Adrenal gland (tissue), 12 donors: Measurements from ENCODE around the gene LHPP. TPM values are rescaled to one million over a fixed set of nuclear protein-coding genes. Genes with fewer than 3 reads are reported as not detected.

ENCODE experiments used
- DNase-seq, 7 donors: peaks; one replicate each; pipeline ENCODE4 v3.0.0-alpha.2; 2019 to 2020
- H3K27ac ChIP-seq, 5 donors: fragments of 200-600 bp; sonication (generic) in 4 of 5; 1 replicate in 3 of 5; 2 replicates in 2 of 5; pipeline versions ENCODE4 v1.5.1 to v1.8.0; 2016 to 2020; ENCODE audit warnings: mild to moderate bottlenecking in 1 of 5
- H3K27me3 ChIP-seq: fragments of 200-600 bp; 2 replicates; pipeline ENCODE4 v1.8.0; 2021
- H3K36me3 ChIP-seq, 2 donors: fragments of 200-600 bp; replicated peaks in 1 of 2; 1 replicate in 1 of 2; 2 replicates in 1 of 2; pipeline versions ENCODE4 v1.5.1 to v1.8.0; 2018 to 2022
- H3K4me1 ChIP-seq, 2 donors: fragments of 200-600 bp; replicated peaks in 1 of 2; 1 replicate in 1 of 2; 2 replicates in 1 of 2; pipeline versions ENCODE4 v1.5.1 to v1.8.0; 2018 to 2021
- H3K4me3 ChIP-seq, 4 donors: fragments of 200-600 bp; sonication (generic) in 3 of 4; one replicate each; pipeline ENCODE4 v1.5.1; 2016 to 2018
- H3K9me3 ChIP-seq, 3 donors: fragments of 200-600 bp; sonication (generic) in 1 of 3; replicated peaks in 1 of 3; 1 replicate in 2 of 3; 2 replicates in 1 of 3; pipeline versions ENCODE4 v1.5.1 to v1.8.0; 2016 to 2021
- POLR2A ChIP-seq, 2 donors: fragments of 450-650 bp; IDR thresholded peaks; one replicate each; pipeline ENCODE4 v1.6.1; 2017; ENCODE audit warnings: antibody characterized with exemption in 2 of 2, mild to moderate bottlenecking in 2 of 2, moderate library complexity in 1 of 2
- WGBS, 4 donors: extraction: QIAGEN DNeasy Blood & Tissue Kit in 2 of 4; methylation state at CpG; one replicate each; pipeline versions ENCODE4 v1.1.5 to v1.1.7; 2013 to 2017; 5-methylcytosine and 5-hydroxymethylcytosine counted together
- intact Hi-C, 2 donors: fragments of 100-400 bp; cut with DNase I; formaldehyde crosslinking; loops; one replicate each; pipeline versions ENCODE4 v1.14.1 to v1.15.0; 2022 to 2023
- polyA plus RNA-seq, 3 donors: library from polyadenylated mRNA; stranded (reverse); fragments of 200-250 nt in 2 of 3; fragments of 350-450 nt in 1 of 3; fragmentation: Illumina TruSeq in 1 of 3; extraction: RNeasy Lipid Tissue Mini Kit (QIAGEN cat#74804) in 1 of 3; gene quantifications; one replicate each; pipeline ENCODE4 v1.2.3, GENCODE V29; 2013 to 2014
- total RNA-seq, 9 donors: library from RNA; depleted of rRNA in 4 of 9; stranded (reverse); fragments of >200 nt in 4 of 9; fragments of 120-200 nt in 1 of 9; fragmentation: NEBNext Ultra II Directional in 1 of 9; extraction: Animal tissue kit (Norgen Biotek cat#: 25700) in 1 of 9; gene quantifications; one replicate each; pipeline versions ENCODE4 v1.1.0 to v1.2.4, GENCODE V29; 2013 to 2023
- TF ChIP-seq, protein P1 (sequence below), 6 experiments: fragments of 450-650 bp in 4 of 6; fragments of 200-600 bp in 2 of 6; sonication (generic) in 1 of 6; IDR thresholded peaks; 1 replicate in 5 of 6; 2 replicates in 1 of 6; pipeline versions ENCODE4 v1.5.1 to v1.8.0; 2016 to 2021; ENCODE audit warnings: antibody characterized with exemption in 6 of 6, mild to moderate bottlenecking in 2 of 6, moderate library complexity in 1 of 6
- donor health status: healthy with polysubstance abuse.
- donor health status: Bipolar disorder and iron deficiency.
- donor health status: DM: yes; HTN: yes; CAD: no.
- donor health status: DM: no; HTN: no; CAD: no.
- donor health status: DM: no; HTN: no; CAD: no.
- donor health status: DM: yes; HTN: yes; CAD: no.

The LHPP gene
- total and polyA plus RNA-seq, 12 donors: 10.5 to 70.1 (median 43.4) TPM

DNA sequence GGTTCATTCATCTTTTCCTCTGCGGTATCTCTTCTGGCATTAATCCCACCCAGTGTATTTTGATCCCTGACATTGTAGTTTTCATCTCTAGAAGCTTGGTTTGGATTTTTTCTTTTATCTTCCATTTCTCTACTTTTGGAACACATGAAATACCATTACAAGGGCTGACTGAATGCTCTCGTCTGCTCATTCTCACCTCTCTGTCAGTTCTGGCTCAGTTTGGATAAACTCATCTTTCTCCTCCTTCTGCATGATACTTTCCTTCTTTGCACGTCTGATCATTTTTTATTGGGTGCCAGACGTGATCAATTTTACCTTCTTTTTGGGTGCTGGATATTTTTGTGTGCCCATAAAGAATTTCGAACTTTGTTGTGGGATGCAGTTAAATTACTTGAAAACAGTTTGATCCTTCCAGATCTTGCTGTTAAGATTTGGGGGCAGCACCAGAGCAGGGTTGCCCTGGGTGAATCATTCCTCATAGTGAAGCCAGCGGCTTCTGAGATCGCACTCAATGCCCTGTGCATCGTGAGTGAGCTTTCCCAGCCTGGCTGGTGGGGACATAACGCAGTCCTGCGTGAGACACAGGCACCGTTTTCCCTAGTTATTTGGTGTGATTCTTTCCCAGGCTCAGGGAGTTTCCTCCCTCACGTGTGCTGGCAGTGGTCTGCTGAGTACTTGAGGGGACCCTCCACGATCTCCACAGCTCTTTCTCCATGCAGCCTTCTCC is 53.8 kb downstream of the LHPP start:
- no peak overlapping the region for H3K4me3 ChIP-seq
- TF ChIP-seq, protein P1, sequence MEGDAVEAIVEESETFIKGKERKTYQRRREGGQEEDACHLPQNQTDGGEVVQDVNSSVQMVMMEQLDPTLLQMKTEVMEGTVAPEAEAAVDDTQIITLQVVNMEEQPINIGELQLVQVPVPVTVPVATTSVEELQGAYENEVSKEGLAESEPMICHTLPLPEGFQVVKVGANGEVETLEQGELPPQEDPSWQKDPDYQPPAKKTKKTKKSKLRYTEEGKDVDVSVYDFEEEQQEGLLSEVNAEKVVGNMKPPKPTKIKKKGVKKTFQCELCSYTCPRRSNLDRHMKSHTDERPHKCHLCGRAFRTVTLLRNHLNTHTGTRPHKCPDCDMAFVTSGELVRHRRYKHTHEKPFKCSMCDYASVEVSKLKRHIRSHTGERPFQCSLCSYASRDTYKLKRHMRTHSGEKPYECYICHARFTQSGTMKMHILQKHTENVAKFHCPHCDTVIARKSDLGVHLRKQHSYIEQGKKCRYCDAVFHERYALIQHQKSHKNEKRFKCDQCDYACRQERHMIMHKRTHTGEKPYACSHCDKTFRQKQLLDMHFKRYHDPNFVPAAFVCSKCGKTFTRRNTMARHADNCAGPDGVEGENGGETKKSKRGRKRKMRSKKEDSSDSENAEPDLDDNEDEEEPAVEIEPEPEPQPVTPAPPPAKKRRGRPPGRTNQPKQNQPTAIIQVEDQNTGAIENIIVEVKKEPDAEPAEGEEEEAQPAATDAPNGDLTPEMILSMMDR (IDR thresholded peaks at IDR 0.05): no peak
- no peak for TF ChIP-seq POLR2A (IDR thresholded peaks at IDR 0.05)
- no peak overlapping the region for H3K27ac ChIP-seq
- no peaks in the 10 kb centered on the region for H3K36me3 ChIP-seq
- intact Hi-C loops: no loop called here
- no peak for DNase-seq
- H3K9me3 ChIP-seq: no peaks in the 10 kb centered on the region
- no peaks in the 10 kb centered on the region for H3K27me3 ChIP-seq
- 76 to 89% (median 88%) methylated on average over 8 to 13 of the region's 13 CpGs for WGBS, 4 donors
- H3K4me1 ChIP-seq: no peaks in the 10 kb centered on the region

DNA sequence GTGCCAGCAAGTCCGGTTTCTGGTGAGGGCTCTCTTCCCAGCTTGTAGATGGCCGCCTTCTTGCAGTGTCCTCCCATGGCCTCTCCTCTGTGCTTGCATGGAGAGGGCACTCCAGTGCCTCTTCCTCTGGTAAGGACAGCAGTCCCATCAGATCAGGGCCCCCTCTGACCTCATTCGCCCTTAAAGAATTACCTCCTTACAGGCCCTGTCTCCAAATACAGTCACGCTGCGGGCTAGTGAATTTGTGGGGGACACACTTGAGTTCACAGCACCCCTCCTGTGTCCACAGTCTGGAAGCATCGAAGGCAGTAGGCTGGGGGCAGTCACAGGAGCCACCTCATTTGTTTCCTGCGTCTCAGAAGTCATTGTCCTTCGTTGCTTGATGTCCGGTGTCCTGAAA is 54.6 kb downstream of the LHPP start:
- no peak for DNase-seq
- intact Hi-C loops: no loop called here
- no peaks in the 10 kb centered on the region for H3K36me3 ChIP-seq
- 91 to 95% (median 92%) methylated on average over 9 of the region's 9 CpGs for WGBS, 4 donors
- TF ChIP-seq, protein P1 (IDR thresholded peaks at IDR 0.05): no peak
- TF ChIP-seq POLR2A (IDR thresholded peaks at IDR 0.05): no peak
- no peak overlapping the region for H3K4me3 ChIP-seq
- H3K4me1 ChIP-seq: peaks cover 3 to 5% of the 10 kb centered on the region in 2 donors
- no peaks in the 10 kb centered on the region for H3K9me3 ChIP-seq
- no peak overlapping the region for H3K27ac ChIP-seq
- H3K27me3 ChIP-seq: no peaks in the 10 kb centered on the region

DNA sequence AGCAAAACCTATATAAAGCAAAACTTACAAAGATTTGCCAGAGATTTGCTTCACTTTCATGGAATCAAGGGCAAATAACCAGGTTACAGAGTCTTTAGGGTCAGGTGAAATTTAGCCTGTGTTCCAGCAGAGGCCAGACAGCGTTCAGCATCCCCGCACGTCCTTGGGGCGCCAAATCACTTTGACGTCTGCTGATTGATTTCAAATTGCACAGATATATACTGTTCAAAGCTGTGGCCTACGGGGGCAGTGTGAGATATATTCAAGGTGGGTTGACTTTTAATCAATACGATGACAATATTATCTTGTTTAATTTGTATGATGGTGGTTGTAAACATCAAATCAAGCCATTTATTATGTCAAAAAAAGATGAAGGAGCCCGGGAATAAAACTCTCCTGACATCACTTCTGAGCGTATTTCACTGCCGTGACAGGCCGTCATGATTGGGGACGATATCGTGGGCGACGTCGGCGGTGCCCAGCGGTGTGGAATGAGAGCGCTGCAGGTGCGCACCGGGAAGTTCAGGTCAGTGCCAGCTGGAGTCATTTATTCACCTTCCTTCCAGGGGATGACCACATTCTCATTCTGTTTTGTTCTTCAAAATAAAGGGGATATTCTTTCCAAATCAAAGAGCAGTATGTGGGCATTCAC is 55.2 kb downstream of the LHPP start:
- intact Hi-C loops: no loop called here
- Histone ChIP-seq H3K4me3 (no peak overlapping the region), H3K27me3 (no peaks in the 10 kb centered on the region), H3K9me3 (no peaks in the 10 kb centered on the region), H3K36me3 (no peaks in the 10 kb centered on the region), H3K4me1 (peaks cover 7 to 11% of the 10 kb centered on the region in 2 donors), H3K27ac (no peak overlapping the region)
- DNase-seq: no peak
- 82 to 88% (median 87%) methylated on average over 21 of the region's 21 CpGs for WGBS, 4 donors
- no peak for TF ChIP-seq POLR2A (IDR thresholded peaks at IDR 0.05)
- TF ChIP-seq, protein P1 (IDR thresholded peaks at IDR 0.05): no peak

DNA sequence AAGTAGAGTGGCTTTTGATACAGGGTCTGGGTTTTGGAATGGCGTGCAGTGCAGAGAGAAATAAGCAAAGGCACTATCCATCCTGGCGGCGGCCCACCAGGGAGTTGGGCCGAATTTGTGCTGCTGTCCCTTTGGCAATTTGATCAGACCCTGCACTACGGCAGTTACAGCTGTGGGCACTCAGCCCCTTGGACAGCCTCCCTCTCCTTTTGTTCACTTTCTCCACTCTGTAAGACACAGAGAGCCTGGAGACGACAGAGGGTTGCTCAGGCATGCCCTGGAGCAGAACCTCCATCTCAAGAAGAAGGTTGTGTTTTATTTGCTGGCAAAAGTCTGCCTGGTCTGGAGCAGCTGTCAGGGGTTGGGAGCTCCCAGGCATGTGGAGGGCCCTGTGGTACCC is 55.8 kb downstream of the LHPP start:
- H3K36me3 ChIP-seq: no peaks in the 10 kb centered on the region
- H3K4me3 ChIP-seq: no peak overlapping the region
- intact Hi-C loops: no loop called here
- WGBS, 4 donors: 85 to 93% (median 91%) methylated on average over 6 of the region's 6 CpGs
- DNase-seq: no peak
- no peaks in the 10 kb centered on the region for H3K27me3 ChIP-seq
- no peaks in the 10 kb centered on the region for H3K9me3 ChIP-seq
- no peak overlapping the region for H3K27ac ChIP-seq
- TF ChIP-seq, protein P1 (IDR thresholded peaks at IDR 0.05): no peak
- TF ChIP-seq POLR2A (IDR thresholded peaks at IDR 0.05): no peak
- H3K4me1 ChIP-seq: peaks cover 13 to 17% of the 10 kb centered on the region in 2 donors
